Activated T-cell treated with anti-CD3 and anti-CD28 coated beads for 1 hour (primary cell): ENCODE data around the gene KNDC1.
"Not testable (repeated sequence)": the region's sequence is repeated elsewhere in the genome, so short reads cannot be mapped to it uniquely, and the experiment has no call there.

ENCODE experiments used
- DNase-seq: peaks from one replicate; pipeline ENCODE4 v3.0.0-alpha.2; 2020; ENCODE audit warnings: low read depth

KNDC1 gene

GRCh38 chr10:133162178-133162909, 2.3 kb downstream of the KNDC1 start:
- no peak for DNase-seq

GRCh38 chr10:133162910-133163856, 3.2 kb downstream of the KNDC1 start:
- DNase-seq = no peak

- no peak for DNase-seq
Measured at GRCh38 chr10:133163889-133164815, 4.1 kb downstream of the KNDC1 start.

- no peak for DNase-seq
Measured at GRCh38 chr10:133164816-133165555, 5.0 kb downstream of the KNDC1 start.

GRCh38 chr10:133165556-133166503, 5.8 kb downstream of the KNDC1 start:
- no peak for DNase-seq

GRCh38 chr10:133166504-133166827, 6.4 kb downstream of the KNDC1 start:
- DNase-seq = no peak

GRCh38 chr10:133166828-133167692, 7.0 kb downstream of the KNDC1 start:
- no peak for DNase-seq

- no peak for DNase-seq
Measured at GRCh38 chr10:133167693-133168616, 7.9 kb downstream of the KNDC1 start.

- DNase-seq = no peak
Measured at GRCh38 chr10:133168617-133169031, 8.6 kb downstream of the KNDC1 start.

- DNase-seq = no peak
Measured at GRCh38 chr10:133169173-133169947, 9.3 kb downstream of the KNDC1 start.

GRCh38 chr10:133170092-133170491, 10.1 kb downstream of the KNDC1 start:
- DNase-seq = no peak

- no peak for DNase-seq
Measured at GRCh38 chr10:133173860-133174640, 14.0 kb downstream of the KNDC1 start.

- no peak for DNase-seq
Measured at GRCh38 chr10:133174689-133175263, 14.8 kb downstream of the KNDC1 start.

- not testable (repeated sequence) for DNase-seq
Measured at GRCh38 chr10:133175624-133176023, 15.6 kb downstream of the KNDC1 start.

GRCh38 chr10:133176546-133176945, 16.5 kb downstream of the KNDC1 start:
- DNase-seq = no peak
